IgD-negative memory B cell (primary cell): ENCODE results near the gene SPOP. TPM values are rescaled to one million over a fixed set of nuclear protein-coding genes. Genes with fewer than 3 reads are reported as not detected.
"Not testable (repeated sequence)": the region's sequence is repeated elsewhere in the genome, so short reads cannot be mapped to it uniquely, and the experiment has no call there.

Source experiments
- H3K27ac Mint-ChIP-seq, 3 donors: one replicate each; pipeline ENCODE4 v1.8.0; 2020 to 2022; ENCODE audit warnings: mild to moderate bottlenecking in 3 of 3, mixed read lengths in 3 of 3, moderate library complexity in 1 of 3
- H3K27me3 Mint-ChIP-seq: one replicate; pipeline ENCODE4 v1.8.0; 2021; ENCODE audit warnings: mixed read lengths
- H3K36me3 Mint-ChIP-seq: one replicate; pipeline ENCODE4 v1.8.0; 2020; ENCODE audit warnings: mild to moderate bottlenecking, mixed read lengths
- H3K4me1 Mint-ChIP-seq, 3 donors: one replicate each; pipeline ENCODE4 v1.8.0; 2020 to 2022; ENCODE audit warnings: mixed read lengths in 3 of 3, mild to moderate bottlenecking in 1 of 3
- H3K4me3 Mint-ChIP-seq, 4 donors: one replicate each; pipeline ENCODE4 v1.8.0; 2020 to 2022; ENCODE audit warnings: mild to moderate bottlenecking in 4 of 4, mixed read lengths in 4 of 4, moderate library complexity in 3 of 4
- H3K9me3 Mint-ChIP-seq, 3 donors: one replicate each; pipeline ENCODE4 v1.8.0; 2020 to 2021; ENCODE audit warnings: mixed read lengths in 3 of 3, mild to moderate bottlenecking in 1 of 3
- polyA plus RNA-seq: library from polyadenylated mRNA; unstranded; fragments of 300-500 nt; fragmentation: Illumina TruSeq; gene quantifications from one replicate; pipeline ENCODE4 v1.2.3, GENCODE V29; 2021

The SPOP gene
- polyA plus RNA-seq, 1 donor from 2014 or later, result 90.5 TPM

- Mint-ChIP-seq H3K27me3 (peaks cover 1% of the 10 kb centered on the region), H3K9me3 (no peaks in the 10 kb centered on the region), H3K27ac (peak overlapping the region; percentile 2 to 99 (median 36)), H3K36me3 (peaks cover 3% of the 10 kb centered on the region), H3K4me3 (peak overlapping the region in 3 of 4 donors; percentile 29 to 87 (median 79)), H3K4me1 (peaks cover 6 to 14% (median 9%) of the 10 kb centered on the region in 3 donors)
Measured at GRCh38 chr17:49687878-49688491, 10.1 kb upstream of the SPOP start.

GRCh38 chr17:49681106-49681979 is 3.4 kb upstream of the SPOP start:
- Mint-ChIP-seq H3K36me3 (no peaks in the 10 kb centered on the region), H3K4me3 (peak overlapping the region in 1 of 4 donors; percentile 39), H3K27ac (no peak overlapping the region), H3K27me3 (peaks cover 3% of the 10 kb centered on the region), H3K9me3 (no peaks in the 10 kb centered on the region), H3K4me1 (peaks cover 11 to 15% (median 11%) of the 10 kb centered on the region in 3 donors)

- no peaks in the 10 kb centered on the region for H3K9me3 Mint-ChIP-seq
- peaks cover 15 to 22% (median 18%) of the 10 kb centered on the region in 3 donors for H3K4me1 Mint-ChIP-seq
- peaks cover under 1% of the 10 kb centered on the region for H3K36me3 Mint-ChIP-seq
- H3K27me3 Mint-ChIP-seq, result peaks cover 3% of the 10 kb centered on the region
- H3K4me3 Mint-ChIP-seq, result no peak overlapping the region
- H3K27ac Mint-ChIP-seq, result peak overlapping the region in 1 of 3 donors; percentile 31
Measured at GRCh38 chr17:49680314-49680713, 2.4 kb upstream of the SPOP start.

- Mint-ChIP-seq H3K4me3 (peak overlapping the region; percentile 90 to 98 (median 94)), H3K4me1 (peaks cover 24 to 37% (median 27%) of the 10 kb centered on the region in 3 donors), H3K9me3 (no peaks in the 10 kb centered on the region), H3K36me3 (peaks cover 4% of the 10 kb centered on the region), H3K27ac (peak overlapping the region; percentile 92 to 100 (median 99)), H3K27me3 (no peaks in the 10 kb centered on the region)
Measured at GRCh38 chr17:49677134-49677932, 564 bp downstream of the SPOP start.

GRCh38 chr17:49676276-49676868 is 1.5 kb downstream of the SPOP start:
- H3K9me3 Mint-ChIP-seq, result no peaks in the 10 kb centered on the region

GRCh38 chr17:49674507-49674906 is 3.4 kb downstream of the SPOP start:
- Mint-ChIP-seq H3K9me3 (no peaks in the 10 kb centered on the region), H3K36me3 (peaks cover 4% of the 10 kb centered on the region), H3K27me3 (no peaks in the 10 kb centered on the region), H3K4me3 (peak overlapping the region in 2 of 4 donors; percentile 81 to 90), H3K27ac (peak overlapping the region; percentile 92 to 100 (median 99)), H3K4me1 (peaks cover 24 to 48% (median 32%) of the 10 kb centered on the region in 3 donors)

More at GRCh38 chr17:49676276-49676868, 1.5 kb downstream of the SPOP start:
- H3K27me3 Mint-ChIP-seq, result no peaks in the 10 kb centered on the region
- peaks cover 24 to 39% (median 29%) of the 10 kb centered on the region in 3 donors for H3K4me1 Mint-ChIP-seq
- peak overlapping the region; percentile 90 to 98 (median 94) for H3K4me3 Mint-ChIP-seq
- peaks cover 4% of the 10 kb centered on the region for H3K36me3 Mint-ChIP-seq
- peak overlapping the region; percentile 92 to 100 (median 99) for H3K27ac Mint-ChIP-seq

- H3K9me3 Mint-ChIP-seq, H3K4me3 Mint-ChIP-seq, H3K36me3 Mint-ChIP-seq, H3K27me3 Mint-ChIP-seq: not testable (repeated sequence)
- peaks cover 24 to 48% (median 32%) of the 10 kb centered on the region in 3 donors for H3K4me1 Mint-ChIP-seq
- peak overlapping the region in 2 of 3 donors; percentile 49 to 92 for H3K27ac Mint-ChIP-seq
Measured at GRCh38 chr17:49673679-49674078, 4.2 kb downstream of the SPOP start.

GRCh38 chr17:49670641-49671040 is 7.3 kb downstream of the SPOP start:
- Mint-ChIP-seq H3K27me3 (no peaks in the 10 kb centered on the region), H3K36me3 (peaks cover 4% of the 10 kb centered on the region), H3K27ac (peak overlapping the region; percentile 45 to 78 (median 71)), H3K4me3 (peak overlapping the region in 1 of 4 donors; percentile 22), H3K4me1 (peaks cover 13 to 32% (median 20%) of the 10 kb centered on the region in 3 donors), H3K9me3 (no peaks in the 10 kb centered on the region)

GRCh38 chr17:49670002-49670401 is 7.9 kb downstream of the SPOP start:
- H3K4me3 Mint-ChIP-seq, result no peak overlapping the region
- peaks cover 2% of the 10 kb centered on the region for H3K36me3 Mint-ChIP-seq
- H3K9me3 Mint-ChIP-seq, result no peaks in the 10 kb centered on the region
- H3K4me1 Mint-ChIP-seq, result peaks cover 10 to 28% (median 19%) of the 10 kb centered on the region in 3 donors
- no peaks in the 10 kb centered on the region for H3K27me3 Mint-ChIP-seq
- peak overlapping the region; percentile 45 to 71 (median 71) for H3K27ac Mint-ChIP-seq

GRCh38 chr17:49667854-49668253 is 10.0 kb downstream of the SPOP start:
- Mint-ChIP-seq H3K9me3 (no peaks in the 10 kb centered on the region), H3K27ac (no peak overlapping the region), H3K4me1 (peaks cover 15 to 28% (median 16%) of the 10 kb centered on the region in 3 donors), H3K4me3 (no peak overlapping the region), H3K36me3 (no peaks in the 10 kb centered on the region), H3K27me3 (no peaks in the 10 kb centered on the region)

- peaks cover 19 to 34% (median 28%) of the 10 kb centered on the region in 3 donors for H3K4me1 Mint-ChIP-seq
Measured at GRCh38 chr17:49664706-49665211, 13.1 kb downstream of the SPOP start.

GRCh38 chr17:49659661-49660382 is 18.1 kb downstream of the SPOP start:
- peak overlapping the region in 1 of 4 donors; percentile 48 for H3K4me3 Mint-ChIP-seq

More at GRCh38 chr17:49664706-49665211, 13.1 kb downstream of the SPOP start:
- Mint-ChIP-seq H3K36me3 (peaks cover 4% of the 10 kb centered on the region), H3K27ac (peak overlapping the region in 1 of 3 donors; percentile 33), H3K9me3 (no peaks in the 10 kb centered on the region), H3K4me3 (peak overlapping the region in 1 of 4 donors; percentile 0), H3K27me3 (no peaks in the 10 kb centered on the region)

GRCh38 chr17:49656247-49656646 is 21.6 kb downstream of the SPOP start:
- no peak overlapping the region for H3K27ac Mint-ChIP-seq
- no peak overlapping the region for H3K4me3 Mint-ChIP-seq
- H3K9me3 Mint-ChIP-seq, result no peaks in the 10 kb centered on the region
- H3K4me1 Mint-ChIP-seq, result peaks cover 25 to 44% (median 41%) of the 10 kb centered on the region in 3 donors
- H3K36me3 Mint-ChIP-seq, result peaks cover 11% of the 10 kb centered on the region
- H3K27me3 Mint-ChIP-seq, result no peaks in the 10 kb centered on the region

More at GRCh38 chr17:49659661-49660382, 18.1 kb downstream of the SPOP start:
- Mint-ChIP-seq H3K4me1 (peaks cover 25 to 44% (median 41%) of the 10 kb centered on the region in 3 donors), H3K27ac (no peak overlapping the region), H3K36me3 (peaks cover 14% of the 10 kb centered on the region), H3K27me3 (no peaks in the 10 kb centered on the region), H3K9me3 (no peaks in the 10 kb centered on the region)
